Measurements from ENCODE around the gene ACTG2.
"Not testable (repeated sequence)": the region's sequence is repeated elsewhere in the genome, so short reads cannot be mapped to it uniquely, and the experiment has no call there.

Gene ACTG2

GRCh38 chr2:73937899-73938298 is 45.1 kb downstream of the ACTG2 start:
- DNase-seq = no peak

GRCh38 chr2:73938718-73939352 is 46.0 kb downstream of the ACTG2 start:
- DNase-seq = no peak

GRCh38 chr2:73939419-73939818 is 46.6 kb downstream of the ACTG2 start:
- DNase-seq = peak in 1 of 2 experiments; percentile 53

GRCh38 chr2:73940066-73940465 is 47.3 kb downstream of the ACTG2 start:
- not testable (repeated sequence) for DNase-seq

- no peak for DNase-seq
Observed at GRCh38 chr2:73942664-73943063, 49.9 kb downstream of the ACTG2 start.

GRCh38 chr2:73944714-73945113 is 51.9 kb downstream of the ACTG2 start:
- DNase-seq = peak in 1 of 2 experiments; percentile 11

GRCh38 chr2:73946215-73946614 is 53.4 kb downstream of the ACTG2 start:
- no peak for DNase-seq

- no peak for DNase-seq
Observed at GRCh38 chr2:73946666-73947065, 53.9 kb downstream of the ACTG2 start.

GRCh38 chr2:73947412-73948018 is 54.7 kb downstream of the ACTG2 start:
- DNase-seq = no peak

GRCh38 chr2:73949802-73950201 is 57.0 kb downstream of the ACTG2 start:
- DNase-seq = no peak

GRCh38 chr2:73952499-73953446 is 60.0 kb downstream of the ACTG2 start:
- DNase-seq = no peak

- no peak for DNase-seq
Observed at GRCh38 chr2:73956218-73956865, 63.5 kb downstream of the ACTG2 start.

- no peak for DNase-seq
Observed at GRCh38 chr2:73961274-73961673, 68.5 kb downstream of the ACTG2 start.

GRCh38 chr2:73961823-73962615 is 69.2 kb downstream of the ACTG2 start:
- no peak for DNase-seq

- DNase-seq = no peak
Observed at GRCh38 chr2:73962798-73963197, 70.0 kb downstream of the ACTG2 start.

- DNase-seq = peak in 1 of 2 experiments; percentile 35
Observed at GRCh38 chr2:73963385-73964120, 70.7 kb downstream of the ACTG2 start.

- DNase-seq = no peak
Observed at GRCh38 chr2:73964223-73964622, 71.4 kb downstream of the ACTG2 start.

- DNase-seq = no peak
Observed at GRCh38 chr2:73965053-73965452, 72.2 kb downstream of the ACTG2 start.

- no peak for DNase-seq
Observed at GRCh38 chr2:73968357-73968937, 75.6 kb downstream of the ACTG2 start.

GRCh38 chr2:73969356-73969755 is 76.5 kb downstream of the ACTG2 start:
- no peak for DNase-seq
